ENCODE measurements around the gene TRPM8.
"Not testable (repeated sequence)": the region's sequence is repeated elsewhere in the genome, so short reads cannot be mapped to it uniquely, and the experiment has no call there.

GRCh38 chr2:233965646-233966045, 48.5 kb downstream of the TRPM8 start:
- TF ChIP-seq CTCF (IDR thresholded peaks at IDR 0.05); NR3C1 (IDR thresholded peaks at IDR 0.05); POLR2A (IDR thresholded peaks at IDR 0.05; ENCODE audit: low read length); RFX5 (IDR thresholded peaks at IDR 0.05); PHF8 (IDR thresholded peaks at IDR 0.05; ENCODE audit: borderline replicate concordance, low read depth); EP300 (IDR thresholded peaks at IDR 0.05); BHLHE40 (IDR thresholded peaks at IDR 0.05; ENCODE audit: low read depth, low read length); MAZ (IDR thresholded peaks at IDR 0.05; ENCODE audit: borderline replicate concordance, low read depth, low read length); MYC (IDR thresholded peaks at IDR 0.05; ENCODE audit: borderline replicate concordance, low read length); RCOR1 (IDR thresholded peaks at IDR 0.05; ENCODE audit: low read depth, low read length): not testable (repeated sequence)
- TF ChIP-seq, protein P1, sequence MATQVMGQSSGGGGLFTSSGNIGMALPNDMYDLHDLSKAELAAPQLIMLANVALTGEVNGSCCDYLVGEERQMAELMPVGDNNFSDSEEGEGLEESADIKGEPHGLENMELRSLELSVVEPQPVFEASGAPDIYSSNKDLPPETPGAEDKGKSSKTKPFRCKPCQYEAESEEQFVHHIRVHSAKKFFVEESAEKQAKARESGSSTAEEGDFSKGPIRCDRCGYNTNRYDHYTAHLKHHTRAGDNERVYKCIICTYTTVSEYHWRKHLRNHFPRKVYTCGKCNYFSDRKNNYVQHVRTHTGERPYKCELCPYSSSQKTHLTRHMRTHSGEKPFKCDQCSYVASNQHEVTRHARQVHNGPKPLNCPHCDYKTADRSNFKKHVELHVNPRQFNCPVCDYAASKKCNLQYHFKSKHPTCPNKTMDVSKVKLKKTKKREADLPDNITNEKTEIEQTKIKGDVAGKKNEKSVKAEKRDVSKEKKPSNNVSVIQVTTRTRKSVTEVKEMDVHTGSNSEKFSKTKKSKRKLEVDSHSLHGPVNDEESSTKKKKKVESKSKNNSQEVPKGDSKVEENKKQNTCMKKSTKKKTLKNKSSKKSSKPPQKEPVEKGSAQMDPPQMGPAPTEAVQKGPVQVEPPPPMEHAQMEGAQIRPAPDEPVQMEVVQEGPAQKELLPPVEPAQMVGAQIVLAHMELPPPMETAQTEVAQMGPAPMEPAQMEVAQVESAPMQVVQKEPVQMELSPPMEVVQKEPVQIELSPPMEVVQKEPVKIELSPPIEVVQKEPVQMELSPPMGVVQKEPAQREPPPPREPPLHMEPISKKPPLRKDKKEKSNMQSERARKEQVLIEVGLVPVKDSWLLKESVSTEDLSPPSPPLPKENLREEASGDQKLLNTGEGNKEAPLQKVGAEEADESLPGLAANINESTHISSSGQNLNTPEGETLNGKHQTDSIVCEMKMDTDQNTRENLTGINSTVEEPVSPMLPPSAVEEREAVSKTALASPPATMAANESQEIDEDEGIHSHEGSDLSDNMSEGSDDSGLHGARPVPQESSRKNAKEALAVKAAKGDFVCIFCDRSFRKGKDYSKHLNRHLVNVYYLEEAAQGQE (IDR thresholded peaks at IDR 0.05): not testable (repeated sequence)
